Measurements from ENCODE around the gene SLC22A23.

SLC22A23 gene

GRCh38 chr6:3444276-3445088, 12.4 kb downstream of the SLC22A23 start:
- DNase-seq: no peak

- DNase-seq: no peak
Measured at GRCh38 chr6:3443221-3443515, 13.7 kb downstream of the SLC22A23 start.

GRCh38 chr6:3442431-3443220, 14.2 kb downstream of the SLC22A23 start:
- DNase-seq: no peak

- no peak for DNase-seq
Measured at GRCh38 chr6:3440911-3441310, 15.9 kb downstream of the SLC22A23 start.

- no peak for DNase-seq
Measured at GRCh38 chr6:3439961-3440360, 16.9 kb downstream of the SLC22A23 start.

GRCh38 chr6:3438190-3439167, 18.4 kb downstream of the SLC22A23 start:
- DNase-seq: no peak

- no peak for DNase-seq
Measured at GRCh38 chr6:3433005-3433404, 23.8 kb downstream of the SLC22A23 start.

- DNase-seq: no peak
Measured at GRCh38 chr6:3432416-3432815, 24.4 kb downstream of the SLC22A23 start.

- DNase-seq: no peak
Measured at GRCh38 chr6:3431994-3432393, 24.9 kb downstream of the SLC22A23 start.

GRCh38 chr6:3429211-3429610, 27.6 kb downstream of the SLC22A23 start:
- DNase-seq: no peak

- DNase-seq: no peak
Measured at GRCh38 chr6:3428700-3429099, 28.1 kb downstream of the SLC22A23 start.

GRCh38 chr6:3428247-3428646, 28.6 kb downstream of the SLC22A23 start:
- DNase-seq: no peak

GRCh38 chr6:3427687-3428085, 29.2 kb downstream of the SLC22A23 start:
- DNase-seq: no peak

GRCh38 chr6:3426927-3427686, 29.7 kb downstream of the SLC22A23 start:
- DNase-seq: no peak

- no peak for DNase-seq
Measured at GRCh38 chr6:3426091-3426926, 30.5 kb downstream of the SLC22A23 start.

GRCh38 chr6:3425574-3425973, 31.3 kb downstream of the SLC22A23 start:
- no peak for DNase-seq

- no peak for DNase-seq
Measured at GRCh38 chr6:3424185-3424927, 32.5 kb downstream of the SLC22A23 start.

- no peak for DNase-seq
Measured at GRCh38 chr6:3423439-3424184, 33.2 kb downstream of the SLC22A23 start.

GRCh38 chr6:3422435-3423070, 34.3 kb downstream of the SLC22A23 start:
- no peak for DNase-seq
